ENCODE data around the gene CRACDL.

The CRACDL gene

GRCh38 chr2:98744595-98744994, 191.4 kb downstream of the CRACDL start:
- no peak for DNase-seq
